T-helper 2 cell treated with Interferon-gamma antibody and Interleukin-4, amounts not matched to agents 100 ng/mL and 5 ng/mL, for 36 hours (primary cell): Measurements from ENCODE around the gene SLC13A3. TPM values are rescaled to one million over a fixed set of nuclear protein-coding genes. Genes with fewer than 3 reads are reported as not detected.

Experiments used
- intact Hi-C: fragments of 100-400 bp; cut with micrococcal nuclease; formaldehyde crosslinking; loops from one replicate; pipeline ENCODE4 v1.15.1; 2023
- total RNA-seq: library from RNA; stranded (reverse); gene quantifications from 2 replicates; pipeline ENCODE4 v1.2.3, GENCODE V29; 2022

SLC13A3 gene
- total RNA-seq, 1 donor from 2014 or later: not detected

DNA sequence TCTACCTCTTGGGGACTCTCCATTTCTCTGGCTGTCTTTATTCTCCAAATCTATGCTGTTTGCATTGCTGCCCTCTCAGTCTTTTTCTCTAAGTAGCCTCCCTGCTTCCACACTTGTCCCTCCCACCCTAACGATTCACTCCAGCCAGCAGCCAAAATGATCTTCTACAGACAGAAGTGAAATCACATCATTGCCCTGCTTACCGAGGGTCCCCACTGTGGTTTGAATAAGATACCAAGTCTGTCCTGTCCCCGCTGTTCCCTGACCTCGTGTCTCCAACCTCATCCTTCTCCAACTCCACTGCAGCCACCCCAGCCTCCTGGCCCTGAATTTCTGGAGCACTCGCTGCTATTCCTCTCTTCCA lies 89.3 kb downstream of the SLC13A3 start:
- intact Hi-C loops: loop anchor here (5.0 kb wide), 1 partner anchor 125 kb away; the partner anchor contains the start of gene TP53RK

DNA sequence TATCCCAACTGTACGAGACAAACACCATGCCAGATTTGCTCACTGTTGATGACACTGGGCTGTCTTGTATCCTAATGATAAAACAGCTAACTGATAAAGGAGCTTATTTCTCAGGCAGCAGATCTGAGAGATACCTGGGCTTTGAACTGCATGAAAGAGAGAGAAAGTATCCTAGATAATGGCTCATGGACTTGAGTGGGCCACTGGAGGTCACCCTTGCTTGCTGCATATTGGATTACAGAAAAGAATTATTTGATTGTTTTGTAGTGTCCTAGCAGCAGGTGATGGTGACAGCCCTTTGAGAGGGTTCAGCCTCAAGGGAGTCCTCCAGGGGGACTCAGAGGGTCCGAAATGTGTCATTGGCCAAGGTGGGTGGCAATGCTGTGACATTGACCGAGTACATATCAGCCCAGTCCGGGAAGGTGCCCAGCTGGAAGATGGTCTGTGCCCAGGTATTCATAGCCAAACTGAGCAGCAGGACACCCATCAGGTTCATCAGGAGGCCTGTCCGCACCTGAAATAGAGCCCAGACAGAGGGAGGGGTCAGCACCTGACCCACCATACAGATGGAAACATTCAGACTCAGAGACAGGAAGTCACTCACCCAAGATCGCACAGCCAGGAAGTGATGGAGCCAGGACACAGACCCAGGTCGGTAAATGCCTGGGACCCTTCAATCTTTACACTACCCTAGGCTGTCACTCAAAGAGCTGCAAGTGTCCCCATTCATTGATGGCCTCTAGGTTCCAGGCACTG lies 91.4 kb downstream of the SLC13A3 start:
- intact Hi-C loops: loop anchor here (5.0 kb wide), 1 partner anchor 127 kb away; the partner anchor contains the start of gene TP53RK

DNA sequence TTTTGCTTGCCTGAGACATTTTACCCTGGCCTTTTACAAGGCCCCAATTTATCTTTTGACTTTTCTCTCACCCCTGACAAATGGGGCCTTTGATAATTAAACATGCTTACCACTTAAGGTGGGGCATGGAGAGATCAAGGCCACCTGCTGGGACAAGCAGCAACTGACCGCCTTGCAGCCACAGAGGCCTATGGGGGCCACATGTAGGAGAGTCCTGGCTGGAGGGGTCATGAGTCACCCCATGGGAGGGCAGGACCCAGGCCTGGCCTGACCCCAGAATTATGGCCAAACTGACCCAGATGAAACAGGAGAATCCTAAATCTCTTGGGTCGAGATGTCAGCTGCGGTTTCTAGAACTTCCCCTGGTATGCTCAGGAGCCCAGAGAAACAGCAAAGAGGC lies 92.3 kb downstream of the SLC13A3 start:
- intact Hi-C loops: no loop called here

DNA sequence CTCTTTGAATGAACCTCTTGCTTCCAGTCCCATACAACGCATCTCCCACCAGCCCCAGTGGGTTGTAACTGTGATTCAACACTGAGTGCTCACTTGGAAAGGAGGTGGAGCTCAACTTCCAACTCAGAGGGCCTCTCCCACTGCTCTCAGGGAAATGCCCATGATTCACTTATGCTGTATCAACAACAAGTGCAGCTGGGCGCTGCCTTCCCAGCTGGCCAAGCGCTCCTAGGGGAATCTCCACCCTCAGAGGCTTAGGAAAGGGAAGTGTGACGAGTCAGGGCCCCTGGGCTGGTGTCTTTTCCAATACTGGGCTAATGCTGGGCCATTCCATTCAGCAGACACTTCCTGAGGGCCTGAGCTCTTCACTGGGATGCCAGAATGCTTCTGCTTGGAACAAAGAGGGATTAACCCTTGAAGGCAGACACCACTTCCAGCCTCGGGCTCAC lies 92.7 kb downstream of the SLC13A3 start:
- intact Hi-C loops: no loop called here

DNA sequence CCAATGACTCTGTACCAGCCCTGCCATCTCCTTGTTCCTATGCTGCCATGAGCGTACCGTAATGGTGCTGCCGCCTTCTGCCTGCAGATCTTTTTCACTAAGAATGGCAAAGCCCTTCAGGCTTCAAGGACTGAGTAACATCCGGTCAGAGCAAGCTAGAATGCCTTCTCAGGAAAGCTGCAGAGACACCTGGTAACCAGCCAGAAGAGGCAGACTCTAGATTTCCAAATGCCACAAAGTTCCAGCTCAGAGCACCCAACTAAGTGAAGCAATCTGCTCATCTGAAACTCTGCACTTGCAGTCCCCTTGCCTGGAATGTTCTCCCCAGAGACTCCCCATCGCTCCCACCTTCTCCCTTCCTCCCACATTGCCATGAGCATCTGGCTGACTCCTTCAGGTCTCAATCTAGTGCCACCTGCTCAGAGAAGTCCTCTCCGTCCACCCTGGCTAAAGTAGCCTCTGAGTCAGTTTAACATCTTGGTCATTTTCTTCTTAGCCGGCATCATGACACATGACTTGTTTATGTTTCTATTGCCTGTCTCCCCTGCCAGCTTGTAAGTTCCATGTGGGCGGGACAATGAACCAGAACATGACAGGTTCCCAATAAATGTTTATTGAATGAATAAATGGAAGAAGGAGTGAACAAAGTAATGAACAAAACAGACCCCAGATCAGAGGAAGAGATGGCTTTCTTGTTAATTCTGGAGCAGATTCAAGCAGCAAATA lies 93.9 kb downstream of the SLC13A3 start:
- intact Hi-C loops: no loop called here

DNA sequence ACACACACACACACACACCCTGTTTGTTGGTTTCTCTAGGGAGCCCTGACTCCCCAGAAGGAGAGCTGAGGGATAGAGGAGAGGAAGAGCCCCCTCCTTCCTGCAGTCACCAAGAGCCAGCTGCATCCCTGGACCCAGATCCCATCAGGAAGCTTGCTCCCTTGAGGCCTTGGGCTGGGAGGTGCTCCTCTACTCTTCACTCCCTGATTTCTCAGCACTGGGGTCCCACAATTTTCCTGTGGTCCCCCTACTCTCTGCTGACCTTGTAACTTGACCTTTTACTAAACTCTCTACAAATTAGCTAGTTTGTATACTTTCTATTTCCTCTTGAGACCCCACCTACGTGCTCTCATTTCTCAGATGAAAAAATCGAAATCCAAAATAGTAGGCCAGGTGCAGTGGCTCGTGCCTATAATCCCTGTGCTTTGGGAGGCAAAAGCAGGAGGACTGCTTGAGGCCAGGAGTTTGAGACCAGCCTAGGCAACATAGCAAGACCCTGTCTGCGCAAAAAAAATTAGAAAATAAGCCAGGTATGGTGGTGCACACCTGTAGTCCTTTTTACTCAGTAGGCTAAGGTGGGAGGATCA lies 95.8 kb downstream of the SLC13A3 start:
- intact Hi-C loops: no loop called here

DNA sequence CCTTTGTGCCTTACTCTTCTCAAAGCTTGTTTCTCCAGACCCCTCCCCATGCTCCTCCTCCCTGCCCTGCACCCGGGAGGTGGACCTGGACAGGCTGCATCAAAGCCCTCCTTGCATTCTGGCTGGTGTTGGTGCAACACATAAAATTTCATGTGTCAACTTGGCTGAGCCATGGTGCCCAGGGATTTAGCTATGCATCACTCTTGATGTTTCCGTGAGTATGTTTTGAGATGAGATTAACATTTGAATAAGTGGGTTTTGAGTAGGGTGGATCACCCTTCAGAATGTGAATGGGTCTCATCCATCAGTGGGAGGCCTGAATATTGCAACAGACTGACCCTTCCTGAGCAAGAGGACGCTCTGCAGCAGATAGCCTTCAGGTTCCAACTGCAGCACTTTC lies 96.4 kb downstream of the SLC13A3 start:
- intact Hi-C loops: no loop called here

DNA sequence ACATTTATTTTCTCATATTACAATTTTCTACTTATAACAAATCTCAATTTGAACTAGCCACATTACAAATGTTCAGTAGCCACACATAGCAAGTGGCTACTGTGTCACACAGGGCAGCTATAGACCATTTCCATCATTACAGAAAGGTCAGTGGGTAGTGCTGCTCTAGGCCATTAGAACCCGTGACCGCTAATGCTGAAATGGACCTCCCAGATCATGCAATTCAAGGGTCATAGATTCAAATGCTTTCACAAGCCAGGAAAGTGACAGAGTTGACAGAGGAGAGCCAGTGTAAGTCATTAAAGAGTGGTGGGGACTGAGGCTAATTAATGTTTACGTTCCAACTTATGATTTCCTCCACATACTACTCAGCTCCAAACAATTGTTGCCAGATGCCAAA lies 97.3 kb downstream of the SLC13A3 start:
- intact Hi-C loops: loop anchor here (1.0 kb wide), 1 partner anchor 9 kb away; no protein-coding TSS in a partner anchor

DNA sequence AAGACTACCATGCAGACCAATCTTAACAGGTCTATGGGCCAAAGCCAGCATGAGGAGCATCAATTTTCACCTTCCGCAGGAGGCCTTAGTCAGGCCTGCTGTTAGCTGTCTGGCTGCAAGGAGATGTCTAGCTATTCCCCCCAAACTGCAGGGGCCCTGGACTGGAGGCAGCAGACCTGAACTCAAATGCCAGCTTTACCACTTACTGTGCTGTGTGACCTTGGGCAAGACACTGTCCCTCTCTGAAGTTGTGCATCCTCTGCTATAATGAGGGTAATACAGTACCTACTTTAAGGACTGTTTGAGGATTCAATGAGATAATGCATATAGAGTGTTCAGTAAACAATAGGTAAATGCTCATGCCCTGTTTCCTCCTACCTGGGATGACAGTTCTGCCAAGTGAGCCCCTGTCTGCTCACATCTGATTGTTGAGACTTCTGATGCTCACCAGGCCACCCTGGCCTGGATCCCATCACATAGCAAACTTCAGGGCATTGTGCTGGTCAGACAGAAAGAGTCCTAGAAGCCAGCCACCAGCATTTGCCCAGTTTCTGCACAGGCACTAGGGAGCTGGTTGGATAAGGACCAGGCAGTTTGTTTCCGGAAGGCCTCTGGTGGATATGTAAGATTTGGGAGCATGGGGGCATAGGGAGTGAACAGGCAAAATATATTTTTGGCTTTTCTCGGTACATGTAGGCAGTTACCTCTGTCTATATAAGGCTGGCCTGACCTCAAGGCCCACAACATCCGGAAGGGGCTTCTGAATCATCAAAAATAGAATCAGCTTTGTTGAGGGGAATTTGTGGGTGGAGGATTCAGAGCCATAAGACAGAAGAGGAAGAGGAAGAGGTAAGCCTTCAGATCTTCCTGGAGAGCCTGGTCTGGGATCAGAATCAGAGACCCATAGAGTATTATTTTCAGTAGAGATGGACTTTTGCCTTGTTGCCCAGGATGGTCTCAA lies 98.5 kb downstream of the SLC13A3 start:
- intact Hi-C loops: loop anchor here (1.0 kb wide), 1 partner anchor 7 kb away; no protein-coding TSS in a partner anchor

DNA sequence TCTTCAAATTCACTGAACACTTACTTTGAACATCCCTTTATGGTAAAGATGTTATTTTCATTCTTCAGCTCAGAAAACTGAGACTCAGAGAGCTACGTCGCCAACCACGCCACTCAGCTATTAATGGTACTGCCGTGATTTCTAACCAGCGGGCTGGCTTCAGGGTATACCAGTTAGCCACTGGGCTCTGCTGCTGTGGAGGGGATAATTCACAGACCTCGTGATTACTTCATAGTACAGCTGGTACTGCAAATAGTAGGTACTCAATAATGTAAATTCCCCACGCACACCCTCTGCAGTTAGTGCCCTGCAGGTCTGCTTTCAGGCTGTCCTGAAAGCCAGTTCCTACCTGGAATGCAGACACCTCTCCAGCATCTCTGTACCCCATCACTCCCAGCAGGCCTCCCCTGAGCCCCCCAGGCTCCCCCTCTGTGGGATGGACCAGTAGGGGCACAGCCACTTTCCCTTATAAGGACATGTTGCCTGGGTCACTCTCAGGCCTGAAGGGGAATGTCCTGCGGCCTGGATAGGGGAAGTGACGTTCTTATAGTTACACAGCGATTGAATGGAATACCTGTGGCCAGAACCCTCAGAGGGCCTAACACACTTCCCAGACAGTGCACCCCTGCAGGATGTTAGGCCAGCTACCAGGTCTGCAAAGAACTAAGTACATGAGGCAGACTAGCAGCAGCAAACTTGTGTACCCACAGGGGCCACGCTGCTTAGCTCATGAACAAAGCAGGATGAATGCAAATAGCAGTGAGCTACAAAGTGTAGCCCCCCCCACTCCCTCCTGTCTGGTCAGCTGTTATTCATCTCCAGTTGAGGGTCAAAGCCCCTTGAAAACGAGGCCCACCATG lies 99.5 kb downstream of the SLC13A3 start:
- intact Hi-C loops: no loop called here

DNA sequence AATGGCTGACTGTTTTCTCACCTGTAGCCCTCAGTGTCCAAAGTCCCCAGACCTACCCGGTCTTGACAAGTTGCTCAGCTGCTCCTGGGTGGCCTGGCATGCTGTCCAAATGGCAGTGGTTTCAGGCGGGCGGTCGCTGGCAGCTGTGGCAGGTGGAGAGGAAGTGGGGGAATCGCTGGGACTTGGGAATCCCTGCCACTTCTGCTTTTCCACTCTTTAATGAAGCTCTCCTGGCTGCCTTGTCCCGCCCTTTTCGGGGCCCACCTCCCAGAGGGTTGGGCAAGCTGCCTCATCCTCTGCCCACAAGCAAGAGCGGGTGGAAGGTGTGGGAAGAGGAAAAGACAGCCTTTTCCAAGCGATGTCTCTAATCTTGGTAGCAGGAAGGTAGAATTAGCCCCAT lies 100.8 kb downstream of the SLC13A3 start, which contains the start of gene OCSTAMP:
Gene OCSTAMP, minus strand, starts transcription at position 194 of the 400 bp plus-strand sequence. Its CDS starts 94 bp downstream, at position 100.
- intact Hi-C loops: no loop called here

DNA sequence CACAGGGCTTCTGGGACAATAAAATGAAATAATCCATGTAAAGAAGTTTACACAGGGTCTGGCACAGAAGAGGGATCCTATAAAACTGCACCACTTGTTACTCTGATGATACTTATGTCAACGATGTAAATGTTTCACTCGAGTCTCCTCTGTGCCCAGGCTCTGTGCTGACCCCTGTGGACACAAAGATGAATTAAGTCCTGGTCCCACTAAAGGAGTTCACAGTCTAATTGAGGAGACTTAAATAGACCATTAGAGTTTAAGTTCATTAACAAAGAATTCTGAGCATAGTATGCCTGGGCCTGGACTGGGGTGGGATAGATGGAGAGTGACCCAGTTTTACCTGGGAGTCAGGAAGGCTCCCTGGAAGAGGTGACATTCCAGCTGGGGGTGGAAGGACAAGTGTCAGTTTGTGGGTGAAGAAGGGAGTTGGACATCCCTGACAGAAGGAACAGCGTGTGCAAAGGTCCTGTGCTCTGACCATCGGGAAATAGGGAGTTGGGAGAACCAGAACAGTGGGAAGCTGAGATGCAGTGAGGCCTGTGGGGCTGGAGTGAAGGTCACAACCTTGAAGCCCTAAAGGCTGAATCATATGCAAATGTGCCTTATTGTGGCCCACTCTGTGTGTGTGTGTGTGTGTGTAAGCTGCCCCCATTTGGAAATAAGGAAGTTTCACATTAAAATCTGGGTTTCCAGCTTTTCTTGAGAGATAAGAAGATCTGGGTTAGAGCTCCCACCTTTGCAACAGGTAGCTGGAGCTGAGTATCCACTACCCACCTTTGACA lies 101.9 kb downstream of the SLC13A3 start:
- intact Hi-C loops: loop anchor here (5.0 kb wide), 1 partner anchor 187 kb away; no protein-coding TSS in a partner anchor

DNA sequence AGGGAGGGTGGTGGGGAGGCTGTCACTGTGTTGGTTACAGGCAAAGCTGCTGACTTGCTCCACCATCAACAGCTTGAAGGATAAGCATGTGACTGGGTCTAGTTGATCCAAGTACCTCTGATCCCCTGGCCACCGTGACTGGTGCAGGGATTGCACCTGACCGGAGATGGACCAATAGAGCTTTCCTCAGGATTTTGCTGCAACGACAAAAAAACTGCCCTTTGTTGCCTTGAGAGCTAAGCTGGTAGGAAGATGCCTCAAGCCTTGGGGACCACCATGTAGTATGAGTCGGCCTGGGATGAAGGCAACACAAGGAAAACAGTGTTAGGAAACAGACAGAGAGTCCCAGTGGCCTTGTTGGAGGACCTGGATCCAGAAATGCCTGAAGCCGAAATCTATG lies 102.6 kb downstream of the SLC13A3 start:
- intact Hi-C loops: loop anchor here (5.0 kb wide), 1 partner anchor 186 kb away; no protein-coding TSS in a partner anchor

DNA sequence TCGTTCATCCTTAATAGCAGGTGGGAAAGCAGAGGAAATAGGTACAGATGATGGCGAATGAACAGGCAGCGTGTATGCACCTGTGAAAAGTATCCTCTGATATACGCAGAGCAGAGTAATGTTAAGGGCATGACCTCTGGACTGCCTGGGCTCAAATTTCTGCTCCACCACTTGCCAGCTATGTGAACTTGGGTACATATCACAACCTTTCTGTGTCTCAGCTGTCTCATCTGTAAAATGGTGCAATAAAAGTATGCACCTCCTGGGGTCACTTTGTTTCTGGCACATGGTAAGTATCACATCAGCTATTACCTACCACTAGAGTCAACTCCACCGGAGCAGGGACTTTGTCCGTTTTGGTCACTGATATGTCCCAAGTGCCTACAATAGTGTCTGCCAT lies 103.3 kb downstream of the SLC13A3 start:
- intact Hi-C loops: loop anchor here (5.0 kb wide), 1 partner anchor 186 kb away; no protein-coding TSS in a partner anchor

DNA sequence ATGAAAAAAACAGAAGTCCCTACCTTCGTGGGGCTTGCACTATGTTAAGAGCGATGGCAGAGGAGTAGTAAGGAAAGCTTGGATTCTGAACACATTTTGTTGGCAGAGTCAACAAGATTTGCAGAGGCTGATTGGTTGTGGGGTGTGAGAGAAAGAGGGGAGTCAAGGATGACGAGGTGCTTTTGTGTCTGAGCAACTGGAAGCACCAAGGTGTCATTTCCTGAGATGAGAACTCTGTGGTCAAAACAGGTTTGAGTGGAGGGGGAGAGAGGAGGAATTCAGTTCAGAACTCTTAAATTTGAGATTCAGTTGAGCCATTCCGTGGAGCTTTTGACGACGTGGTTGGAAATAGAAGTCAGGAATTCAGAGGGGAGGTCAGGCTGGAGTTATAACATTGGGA lies 104.3 kb downstream of the SLC13A3 start:
- intact Hi-C loops: loop anchor here (5.0 kb wide), 1 partner anchor 185 kb away; no protein-coding TSS in a partner anchor

DNA sequence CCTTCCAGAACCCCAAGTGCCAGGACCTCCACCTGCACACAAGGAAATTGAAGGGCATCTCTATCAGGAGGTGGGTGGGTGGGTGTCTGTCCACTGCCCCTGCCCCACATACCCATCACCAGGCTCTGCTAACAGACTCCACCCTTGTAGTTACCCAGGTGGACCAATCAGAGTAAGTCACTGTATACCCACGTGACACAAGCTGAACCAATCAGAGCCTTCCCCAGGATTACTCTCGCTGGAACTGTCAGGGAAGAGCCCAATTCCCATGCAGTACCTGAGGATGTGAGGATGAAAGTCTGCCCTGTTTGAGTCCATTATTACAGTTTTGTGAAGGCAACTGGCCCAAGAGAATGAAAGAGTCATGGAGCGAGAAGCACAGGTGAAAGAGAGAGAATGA lies 105.0 kb downstream of the SLC13A3 start:
- intact Hi-C loops: loop anchor here (5.0 kb wide), 1 partner anchor 184 kb away; no protein-coding TSS in a partner anchor

DNA sequence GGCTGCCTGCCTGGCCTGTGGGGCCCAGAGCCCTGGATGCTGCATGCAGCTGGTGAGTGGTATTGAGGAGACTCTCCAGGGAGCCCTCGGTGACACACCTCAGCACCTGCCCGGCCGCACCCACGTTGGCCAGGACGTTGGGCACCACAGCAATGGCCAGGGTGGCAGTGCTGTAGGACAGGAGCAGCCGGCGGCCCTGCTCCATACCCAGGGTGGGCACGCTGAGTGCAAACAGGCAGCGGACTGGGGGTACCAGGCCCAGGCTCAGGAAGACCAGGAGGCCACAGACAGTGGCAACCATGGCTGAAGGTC lies 105.5 kb downstream of the SLC13A3 start:
- intact Hi-C loops: loop anchor here (1.0 to 5.0 kb wide), 3 partner anchors 8 to 183 kb away; partner anchors contain the start of gene TP53RK

DNA sequence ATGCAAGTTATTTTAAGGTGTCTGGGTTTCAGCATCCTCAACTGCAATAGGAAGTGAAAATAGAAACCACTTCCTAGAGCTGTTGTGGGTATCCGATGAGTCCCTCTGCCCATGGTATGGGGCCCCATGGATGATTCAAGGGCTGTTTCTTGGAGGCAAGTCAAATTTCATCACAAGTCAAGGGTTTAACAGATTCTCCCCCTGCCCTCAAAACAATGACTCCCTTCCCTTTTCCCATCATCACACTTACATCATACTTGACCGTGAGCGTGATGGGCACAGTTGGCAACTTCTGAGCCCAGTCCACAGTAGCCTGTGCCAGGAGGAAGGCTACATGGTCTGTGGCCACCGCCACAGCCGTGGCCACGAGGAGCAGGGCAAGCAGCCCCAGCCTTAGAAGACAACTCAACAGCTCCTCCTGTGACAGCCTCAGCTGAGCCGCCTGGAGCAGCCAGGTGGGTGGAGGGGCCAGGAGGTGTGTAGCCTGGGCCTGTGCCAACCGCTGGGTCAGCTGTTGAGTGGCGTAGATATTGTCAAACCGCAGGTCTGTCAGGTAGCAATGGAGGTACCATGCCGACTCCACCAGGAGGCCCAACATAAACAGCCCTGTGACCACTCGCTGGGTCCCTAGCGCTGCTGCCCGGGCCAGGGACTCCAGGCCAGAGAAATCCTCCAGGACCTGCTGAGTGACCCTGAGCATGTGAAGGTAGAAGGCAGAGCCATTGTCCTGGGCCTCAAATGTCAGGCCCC lies 106.0 kb downstream of the SLC13A3 start:
- intact Hi-C loops: loop anchor here (1.0 to 5.0 kb wide), 3 partner anchors 8 to 183 kb away; partner anchors contain the start of gene TP53RK
